B cell (primary cell): ENCODE results near the gene TMEM138. TPM values are rescaled to one million over a fixed set of nuclear protein-coding genes. Genes with fewer than 3 reads are reported as not detected.

Experiments used
- ATAC-seq: fragments of 200-7000 bp; cut with Tn5 transposase; one replicate; pipeline ENCODE4 v1.10.0; 2021; ENCODE audit warnings: low read depth, mild to moderate bottlenecking, moderate number of reproducible peaks, moderate library complexity
- CTCF ChIA-PET: fragments of 350-600 bp; sonication (Branson Sonifier 250); formaldehyde crosslinking; loops from one replicate; lab custom pipeline; 2021; ENCODE audit warnings: antibody characterized with exemption, inconsistent platforms; lab: Charles Lee
- POLR2A ChIA-PET: fragments of 350-600 bp; sonication (Branson Sonifier 250); formaldehyde crosslinking; loops from one replicate; lab custom pipeline; 2021; ENCODE audit warnings: antibody characterized with exemption; lab: Charles Lee
- DNase-seq: peaks from one replicate; pipeline ENCODE4 v3.0.0; 2013
- H2AFZ ChIP-seq: 2 replicates; pipeline ENCODE4 v1.6.1; 2012; ENCODE audit warnings: mild to moderate bottlenecking, low read depth, low read length; ENCODE audit not compliant: insufficient read depth, poor library complexity, severe bottlenecking
- H3K27ac ChIP-seq, 2 donors: 1 replicate in 1 of 2; 2 replicates in 1 of 2; pipeline ENCODE4 v1.5.1; 2012 to 2013; ENCODE audit warnings: low read length in 2 of 2, mild to moderate bottlenecking in 2 of 2, moderate library complexity in 1 of 2
- H3K27me3 ChIP-seq, 4 experiments: fragments of 200-600 bp in 1 of 4; sonication (generic) in 1 of 4; replicated peaks in 1 of 4; 1 replicate in 2 of 4; 2 replicates in 2 of 4; pipeline versions ENCODE4 v1.6.1 to v1.7.0; 2013 to 2016; ENCODE audit warnings: low read length in 3 of 4, mild to moderate bottlenecking in 2 of 4, mixed read lengths in 1 of 4, moderate library complexity in 1 of 4; ENCODE audit not compliant: insufficient read depth in 4 of 4, control insufficient read depth in 3 of 4; ENCODE audit errors: control extremely low read depth in 1 of 4
- H3K36me3 ChIP-seq, 2 experiments: replicated peaks in 1 of 2; 1 replicate in 1 of 2; 2 replicates in 1 of 2; pipeline versions ENCODE4 v1.6.1 to v1.7.1; 2013; ENCODE audit warnings: low read length in 1 of 2; ENCODE audit not compliant: insufficient read depth in 2 of 2, control insufficient read depth in 1 of 2; ENCODE audit errors: control extremely low read depth in 1 of 2, extremely low read depth in 1 of 2
- H3K4me1 ChIP-seq, 2 donors: fragments of 200-600 bp in 1 of 2; sonication (generic) in 1 of 2; 1 replicate in 1 of 2; 2 replicates in 1 of 2; pipeline versions ENCODE4 v1.5.1 to v1.6.1; 2013 to 2017; ENCODE audit warnings: low read length in 2 of 2; ENCODE audit not compliant: control insufficient read depth in 2 of 2, insufficient read depth in 2 of 2
- H3K4me2 ChIP-seq: replicated peaks from 2 replicates; pipeline ENCODE3; 2012; ENCODE audit warnings: mild to moderate bottlenecking, low read depth, low read length; ENCODE audit not compliant: poor library complexity, severe bottlenecking
- H3K4me3 ChIP-seq, 5 experiments: fragments of 200-600 bp in 1 of 5; sonication (generic) in 1 of 5; 1 replicate in 3 of 5; 2 replicates in 2 of 5; pipeline versions ENCODE4 v1.5.1 to v1.7.0; 2011 to 2016; ENCODE audit warnings: low read length in 4 of 5, mild to moderate bottlenecking in 4 of 5, low read depth in 2 of 5, control low read depth in 1 of 5, moderate library complexity in 1 of 5; ENCODE audit not compliant: insufficient read depth in 1 of 5; ENCODE audit errors: control extremely low read depth in 1 of 5, extremely low read depth in 1 of 5
- H3K79me2 ChIP-seq: fragments of 200-600 bp; sonication (generic); one replicate; pipeline ENCODE4 v1.6.0; 2016; ENCODE audit warnings: low read length; ENCODE audit not compliant: control insufficient read depth, insufficient read depth
- H3K9ac ChIP-seq: fragments of 200-600 bp; sonication (generic); 2 replicates; pipeline ENCODE4 v1.6.1; 2017; ENCODE audit warnings: mild to moderate bottlenecking, low read length, moderate library complexity
- H3K9me3 ChIP-seq, 3 donors: one replicate each; pipeline versions ENCODE4 v1.6.1 to v1.7.1; 2013; ENCODE audit warnings: low read length in 2 of 3; ENCODE audit not compliant: control insufficient read depth in 2 of 3, insufficient read depth in 1 of 3; ENCODE audit errors: control extremely low read depth in 1 of 3
- H4K20me1 ChIP-seq: 2 replicates; pipeline ENCODE4 v1.6.0; 2012; ENCODE audit warnings: mild to moderate bottlenecking, low read length; ENCODE audit not compliant: insufficient read depth, control insufficient read depth, poor library complexity, severe bottlenecking
- H3K27ac Mint-ChIP-seq: one replicate; pipeline ENCODE4 v1.8.0; 2021; ENCODE audit warnings: mixed read lengths
- H3K27me3 Mint-ChIP-seq: one replicate; pipeline ENCODE4 v1.8.0; 2021; ENCODE audit warnings: mixed read lengths
- H3K4me1 Mint-ChIP-seq: one replicate; pipeline ENCODE4 v1.8.0; 2021; ENCODE audit warnings: mixed read lengths
- H3K4me3 Mint-ChIP-seq: one replicate; pipeline ENCODE4 v1.8.0; 2021; ENCODE audit warnings: mixed read lengths
- H3K9me3 Mint-ChIP-seq: one replicate; pipeline ENCODE4 v1.8.0; 2022; ENCODE audit warnings: mixed read lengths; ENCODE audit not compliant: insufficient read depth
- CTCF ChIP-seq: fragments of 200-600 bp; IDR thresholded peaks from one replicate; pipeline ENCODE4 v1.8.0; 2022; ENCODE audit warnings: antibody characterized with exemption, mild to moderate bottlenecking
- EZH2 ChIP-seq: IDR thresholded peaks from 2 replicates; pipeline ENCODE4 v1.6.1; 2012; ENCODE audit warnings: borderline replicate concordance, low read depth, mild to moderate bottlenecking, moderate library complexity, low read length; ENCODE audit not compliant: insufficient read depth, poor library complexity, severe bottlenecking
- WGBS: methylation state at CpG from one replicate; pipeline ENCODE4 v1.1.5; 2013; ENCODE audit warnings: missing lambda C conversion rate; ENCODE audit not compliant: insufficient coverage; 5-methylcytosine and 5-hydroxymethylcytosine counted together
- intact Hi-C: fragments of 100-400 bp; cut with micrococcal nuclease; formaldehyde crosslinking; loops from one replicate; pipeline ENCODE4 v1.10.0; 2022
- polyA minus RNA-seq: library from RNA; depleted of rRNA, polyadenylated mRNA; stranded (reverse); fragments of >200 nt; gene quantifications from 2 replicates; pipeline ENCODE4 v1.2.3, GENCODE V29; 2012
- polyA plus RNA-seq: library from polyadenylated mRNA; depleted of rRNA; stranded (reverse); fragments of >200 nt; gene quantifications from 2 replicates; pipeline ENCODE4 v1.2.3, GENCODE V29; 2012
- total RNA-seq, 2 donors: library from RNA; stranded (reverse); fragments of 120-200 nt in 1 of 2; gene quantifications; 1 replicate in 1 of 2; 2 replicates in 1 of 2; pipeline versions ENCODE4 v1.2.3 to v1.2.4, GENCODE V29; 2013 to 2022

The TMEM138 gene
- 84.3 and 85.3 TPM in 2 replicates for total RNA-seq
- 31.5 TPM for total RNA-seq (2013)
- 57.9 and 66.6 TPM in 2 replicates for polyA plus RNA-seq
- polyA minus RNA-seq: 15.5 and 26.3 TPM in 2 replicates

GRCh38 chr11:61361741-61362541 lies at the start of gene TMEM138, which contains the start of gene CYB561A3:
Gene TMEM138 (plus strand): TSS chr11:61362374. CDS start chr11:61364391, 2,017 bp downstream.
Gene CYB561A3 (minus strand): TSS chr11:61361882. CDS start chr11:61356713, 5,169 bp downstream.
- no peaks in the 10 kb centered on the region for H3K9me3 ChIP-seq
- peak; percentile 94 for DNase-seq
- ChIA-PET CTCF (interaction anchor here (0.9 to 20.9 kb wide), 8 partner anchors 8 to 447 kb away, joined by 3 to 436 read pairs (median 6); partner anchors contain the start of genes DDB1, TKFC and TMEM216), POLR2A (interaction anchor here (0.6 to 3.2 kb wide), 16 partner anchors 8 to 371 kb away, joined by 3 to 24 read pairs (median 4); partner anchors contain the start of genes CPSF7, DDB1, SDHAF2 and TKFC)
- peak; percentile 72 for ATAC-seq
- peak within 1 kb of the TSS; percentile 95 for H3K9ac ChIP-seq
- H3K27ac Mint-ChIP-seq: peak within 1 kb of the TSS; percentile 98
- H3K36me3 ChIP-seq: peaks cover 0 to 25% of the 10 kb centered on the region in 2 experiments
- H3K27ac ChIP-seq: peak within 1 kb of the TSS; percentile 93
- peaks cover 13% of the 10 kb centered on the region for H4K20me1 ChIP-seq
- H3K27me3 Mint-ChIP-seq: no peaks in the 10 kb centered on the region
- H3K4me1 Mint-ChIP-seq: peaks cover 53% of the 10 kb centered on the region
- intact Hi-C loops: loop anchor here (1.0 kb wide), 2 partner anchors 26 to 68 kb away; partner anchors contain the start of gene SDHAF2
- peak within 1 kb of the TSS; percentile 97 for H2AFZ ChIP-seq
- TF ChIP-seq EZH2 (no peak), CTCF (no peak)
- no peaks in the 10 kb centered on the region for H3K9me3 Mint-ChIP-seq
- peak within 1 kb of the TSS; percentile 86 for H3K4me2 ChIP-seq
- H3K4me1 ChIP-seq: peaks cover 43 to 49% of the 10 kb centered on the region in 2 donors
- H3K4me3 ChIP-seq: peak within 1 kb of the TSS; percentile 86 to 99 (median 97)
- 0% methylated on average over 62 of the region's 63 CpGs for WGBS
- no peaks in the 10 kb centered on the region for H3K27me3 ChIP-seq
- H3K79me2 ChIP-seq: peaks cover 64% of the 10 kb centered on the region
- peak within 1 kb of the TSS; percentile 99 for H3K4me3 Mint-ChIP-seq
